ENCODE data around the gene DISP3.
"Not testable (repeated sequence)": the region's sequence is repeated elsewhere in the genome, so short reads cannot be mapped to it uniquely, and the experiment has no call there.

Gene DISP3

DNA sequence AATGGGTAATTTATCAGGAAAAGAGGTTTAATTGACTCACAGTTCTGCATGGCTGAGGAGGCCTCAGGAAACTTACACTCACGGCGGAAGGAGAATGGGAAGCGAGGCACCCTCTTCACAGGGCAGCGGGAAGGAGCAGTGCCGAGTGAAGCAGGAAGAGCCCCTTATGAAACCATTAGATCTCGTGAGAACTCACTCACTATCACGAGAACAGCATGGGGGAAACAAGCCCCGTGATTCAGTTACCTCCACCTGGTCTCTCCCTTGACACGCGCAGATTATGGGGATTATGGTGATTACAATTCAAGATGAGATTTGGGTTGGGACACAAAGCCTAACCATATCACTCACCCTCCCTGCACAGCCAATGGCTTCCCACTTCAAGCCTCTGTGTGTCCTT, 101.1 kb downstream of the DISP3 start:
- DNase-seq = not testable (repeated sequence)

DNA sequence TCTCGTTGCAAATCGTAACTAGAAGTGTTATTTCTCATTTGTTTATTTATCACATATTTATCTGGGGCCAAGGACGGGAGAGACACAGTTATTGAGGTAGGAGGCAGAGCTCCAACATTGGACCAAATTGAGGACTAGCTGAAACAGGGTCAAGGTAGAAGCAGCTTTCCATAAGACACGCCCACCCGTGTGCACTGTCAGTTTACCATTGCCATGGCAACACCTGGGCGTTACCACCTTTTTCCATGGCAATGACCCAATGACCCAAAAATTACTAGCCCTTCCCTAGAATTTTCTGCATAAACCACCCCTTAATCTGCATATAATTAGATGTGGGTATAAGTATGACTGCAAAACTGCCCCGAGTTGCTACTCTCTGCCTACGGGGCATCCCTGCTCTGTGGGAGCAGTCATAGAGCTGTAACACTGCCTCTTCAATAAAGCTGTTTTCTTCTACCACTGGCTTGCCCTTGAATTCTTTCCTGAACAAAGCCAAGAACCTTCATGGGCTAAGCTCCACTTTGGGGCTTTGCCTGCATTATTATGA, 102.6 kb downstream of the DISP3 start:
- DNase-seq = no peak

DNA sequence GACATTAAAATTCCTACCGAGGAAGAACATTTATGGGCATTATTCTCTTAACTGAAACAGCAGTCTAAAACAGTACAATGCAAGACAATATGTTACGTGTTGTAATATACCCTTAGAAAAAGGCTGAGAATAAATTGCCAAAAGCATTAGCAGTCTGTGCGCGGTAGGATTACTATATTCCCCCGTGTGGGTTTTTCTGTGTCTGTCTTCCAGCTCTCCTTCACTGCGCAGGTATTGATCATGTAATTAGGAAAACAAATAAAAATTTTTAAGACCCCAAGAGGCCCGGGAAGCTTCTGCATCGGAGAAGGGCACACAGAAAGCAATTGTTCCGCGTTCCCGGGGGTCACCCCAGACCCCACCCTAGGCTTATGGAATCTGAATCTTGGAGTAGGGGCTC, 106.4 kb downstream of the DISP3 start:
- no peak for DNase-seq
